ENCODE data around the gene ASIC2.

The ASIC2 gene

DNA sequence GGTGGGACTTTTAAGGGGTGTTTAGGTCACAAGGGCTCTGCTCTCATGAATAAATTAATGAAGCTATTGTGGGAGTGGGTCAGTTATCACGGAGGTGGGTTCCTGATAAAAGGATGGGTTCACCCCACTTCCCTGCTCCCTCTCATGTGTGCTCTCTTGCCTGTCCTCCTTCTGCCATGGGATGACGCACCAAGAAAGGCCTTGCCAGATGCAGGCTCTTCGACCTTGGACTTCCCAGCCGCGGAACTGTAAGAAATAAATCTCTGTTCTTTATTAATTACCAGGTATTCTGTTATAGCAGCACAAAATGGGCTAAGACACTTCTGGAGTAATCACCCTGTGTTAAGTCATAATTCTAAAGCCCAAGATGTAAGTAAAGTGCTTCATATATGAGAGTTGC, 141.5 kb downstream of the ASIC2 start:
- no peak for DNase-seq

DNA sequence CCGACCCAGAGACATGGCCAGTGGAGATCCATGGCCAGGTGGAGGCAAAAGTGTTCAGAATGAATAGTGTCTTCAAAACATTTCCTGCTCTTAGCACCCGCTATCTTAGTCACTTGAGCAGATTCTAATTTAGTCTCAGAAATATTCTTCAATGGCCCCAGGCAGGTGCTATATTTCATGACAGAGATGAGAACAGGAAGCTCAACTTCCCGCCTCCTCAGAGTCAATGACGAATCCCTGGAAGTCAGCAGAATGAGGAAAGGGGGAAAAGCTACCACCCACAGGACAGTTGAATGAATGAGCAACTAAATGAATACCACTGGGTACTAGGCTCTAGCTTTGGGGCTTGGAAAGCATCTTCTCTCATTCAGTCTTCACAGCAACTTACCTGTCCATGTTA, 147.2 kb downstream of the ASIC2 start:
- DNase-seq, result no peak

DNA sequence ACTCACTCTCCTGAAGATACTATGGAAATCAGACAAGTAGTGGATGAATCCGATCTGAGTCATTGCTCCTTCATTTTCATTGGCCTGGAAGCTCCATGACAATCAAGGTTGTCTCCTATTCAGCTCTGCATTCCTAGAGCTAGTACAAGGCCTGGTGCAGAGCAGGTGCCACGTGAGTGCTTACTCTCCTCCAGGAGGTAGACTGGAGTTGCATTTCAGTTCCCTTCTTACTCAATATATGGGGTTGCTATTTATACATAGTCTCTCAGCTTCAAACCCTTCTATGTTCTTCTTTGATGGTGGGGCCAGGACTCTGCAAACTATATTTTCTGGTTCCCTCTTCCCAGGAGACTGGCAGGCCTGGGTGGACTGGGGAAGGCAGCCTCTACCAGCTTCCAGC, 148.3 kb downstream of the ASIC2 start:
- no peak for DNase-seq

DNA sequence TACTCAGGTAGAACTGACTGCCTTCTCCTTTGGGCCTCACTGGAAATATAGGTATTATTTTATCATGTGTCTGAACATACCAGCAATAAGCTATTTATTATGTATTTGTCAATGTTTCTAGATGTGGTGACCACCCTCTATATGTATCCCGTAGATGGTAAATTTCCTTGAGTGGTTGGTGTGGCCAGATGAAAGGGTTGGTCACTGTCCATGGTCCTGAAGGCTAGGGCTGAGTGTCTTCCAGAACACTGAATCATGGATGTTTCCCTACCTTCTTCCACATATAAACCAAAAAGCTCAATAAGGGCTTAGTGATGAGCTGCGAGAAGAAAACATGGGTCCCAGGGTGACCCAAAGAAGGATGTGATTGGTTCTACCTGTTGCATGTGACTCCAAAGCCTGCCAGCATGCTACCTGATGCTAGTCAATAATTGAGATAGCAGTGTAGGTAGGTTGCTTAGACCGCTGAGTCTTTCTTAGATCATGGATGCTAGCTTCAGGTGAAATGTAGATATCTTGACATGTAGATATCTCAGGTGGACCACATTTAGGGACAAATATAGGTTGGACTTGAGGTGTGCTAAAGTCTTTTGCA, 150.3 kb downstream of the ASIC2 start:
- peak; percentile 1 to 7 for DNase-seq

DNA sequence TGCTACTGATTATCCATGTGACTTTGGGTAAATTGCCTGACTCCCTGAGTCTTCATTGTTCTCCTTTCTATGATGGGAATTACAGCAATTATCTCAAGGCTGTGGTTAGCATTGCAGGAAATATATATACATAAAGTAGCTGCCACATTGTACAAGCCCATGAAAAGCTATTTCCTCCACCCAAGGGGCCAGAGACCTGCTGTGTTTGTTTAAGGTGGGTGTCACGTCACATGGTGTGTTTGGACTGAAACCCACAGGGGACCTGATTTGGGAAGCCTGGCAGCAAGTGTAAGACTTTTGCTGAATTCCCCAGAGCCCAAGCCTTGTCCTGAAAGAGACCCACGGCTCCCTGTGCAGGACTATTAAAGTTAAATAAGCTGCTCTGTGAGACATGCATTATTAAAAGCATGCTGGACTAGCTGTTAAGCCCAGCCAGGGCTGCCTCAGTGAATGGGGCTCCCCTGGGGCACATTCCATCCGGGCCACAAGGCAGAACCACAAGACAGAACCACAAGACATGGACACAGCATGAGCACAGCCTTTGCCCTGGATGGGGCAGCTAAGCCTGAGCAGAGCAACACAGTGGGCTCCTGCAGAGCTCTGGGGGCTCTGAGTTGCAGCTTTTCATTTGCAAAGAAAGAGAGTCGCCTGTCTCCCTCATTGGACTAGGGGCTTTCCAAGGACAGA, 152.5 kb downstream of the ASIC2 start:
- no peak for DNase-seq

DNA sequence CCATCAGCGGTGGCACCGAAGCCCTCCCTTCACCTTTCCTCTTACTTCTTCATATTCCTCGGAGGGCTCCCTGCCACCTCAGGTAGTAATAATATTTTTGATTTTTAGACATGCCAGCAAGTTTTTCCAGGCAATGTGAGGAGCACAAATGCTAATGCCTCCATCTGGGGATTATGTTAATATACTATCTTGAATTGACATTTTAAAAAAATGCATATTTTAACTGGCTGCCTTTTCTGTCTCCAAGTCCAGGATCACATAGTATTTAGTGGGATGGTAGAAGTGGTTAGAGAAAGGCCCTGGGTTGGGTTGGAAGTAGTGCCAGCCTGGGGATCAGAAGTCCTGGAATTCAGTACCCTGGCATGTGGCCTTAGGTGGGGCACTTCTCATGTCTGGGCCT, 154.5 kb downstream of the ASIC2 start:
- DNase-seq, result no peak

DNA sequence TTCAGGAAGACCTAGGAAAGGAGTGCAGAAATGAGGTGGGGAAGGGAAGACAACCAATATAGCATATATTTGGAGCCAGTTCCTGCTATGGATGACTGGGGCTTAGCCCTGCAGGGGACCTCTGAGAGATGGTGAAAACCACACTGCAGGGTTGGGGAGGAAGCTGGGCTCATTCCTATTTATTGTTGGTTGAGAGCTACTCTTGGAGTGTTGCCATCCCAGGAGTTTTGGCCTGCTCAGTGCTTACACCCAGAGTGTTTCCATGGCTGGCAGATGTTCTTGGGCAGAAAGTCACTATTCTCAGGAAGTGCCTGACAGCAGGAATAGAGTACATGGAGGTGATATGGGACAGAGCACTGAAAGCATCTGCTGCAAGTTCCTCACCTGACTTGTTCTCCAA, 155.7 kb downstream of the ASIC2 start:
- DNase-seq, result no peak

DNA sequence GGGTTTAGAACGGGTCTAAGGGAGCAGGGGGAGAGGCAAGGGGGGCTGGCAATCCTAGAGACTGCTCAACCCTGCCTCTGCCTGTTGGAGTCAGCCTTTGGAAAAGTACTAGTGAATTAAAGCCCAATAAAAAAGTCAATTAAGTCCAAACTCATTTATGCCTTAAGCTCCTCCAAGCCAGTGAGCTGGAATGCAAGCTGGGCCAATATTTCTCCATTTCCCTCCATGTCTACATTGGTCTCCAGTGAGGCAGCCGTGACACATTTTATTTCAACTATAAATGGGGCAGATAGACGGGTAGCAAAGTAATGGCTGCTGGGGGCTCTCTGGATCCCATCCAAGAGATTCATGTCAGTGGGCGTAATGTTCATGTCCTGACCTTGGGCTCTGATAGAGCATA, 157.4 kb downstream of the ASIC2 start:
- DNase-seq, result no peak

DNA sequence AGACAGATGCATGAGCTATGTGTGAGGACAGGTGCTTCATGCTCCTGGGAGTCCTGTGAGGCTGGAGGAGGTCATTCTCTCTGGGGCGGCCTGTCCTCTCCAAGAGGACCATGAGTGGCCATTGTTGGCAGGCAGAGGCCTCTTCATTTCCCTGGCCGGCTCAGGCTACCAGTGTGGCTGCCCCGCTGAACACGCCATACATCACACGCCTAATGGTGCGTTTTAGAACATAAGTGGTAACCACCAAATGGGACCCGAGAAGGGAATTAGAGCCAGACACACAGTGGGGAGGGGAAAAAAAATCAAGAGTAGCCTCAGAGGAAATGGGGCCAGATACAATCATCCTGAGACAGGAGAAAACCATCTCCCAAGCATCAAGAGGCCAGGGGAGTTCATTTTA, 161.5 kb downstream of the ASIC2 start:
- DNase-seq, result no peak

DNA sequence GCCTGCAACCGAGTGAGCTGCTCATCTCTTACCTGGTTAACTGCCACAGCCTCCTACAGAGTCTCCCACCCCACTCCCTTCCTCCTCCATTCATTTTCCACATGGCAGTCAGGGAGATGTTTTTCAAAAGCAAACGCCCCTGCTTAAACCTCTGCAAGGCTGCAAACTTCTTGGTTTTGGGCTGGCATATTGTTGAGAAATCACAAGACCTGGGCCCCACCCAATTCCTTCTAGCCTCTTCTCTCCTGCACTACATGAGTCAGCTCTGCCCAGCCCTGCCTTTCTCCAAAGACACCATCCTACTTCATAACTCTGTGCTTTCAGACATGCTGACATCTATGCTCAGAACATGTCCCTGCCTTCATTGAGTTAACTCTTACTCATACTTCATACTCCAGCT, 165.4 kb downstream of the ASIC2 start:
- DNase-seq, result no peak

DNA sequence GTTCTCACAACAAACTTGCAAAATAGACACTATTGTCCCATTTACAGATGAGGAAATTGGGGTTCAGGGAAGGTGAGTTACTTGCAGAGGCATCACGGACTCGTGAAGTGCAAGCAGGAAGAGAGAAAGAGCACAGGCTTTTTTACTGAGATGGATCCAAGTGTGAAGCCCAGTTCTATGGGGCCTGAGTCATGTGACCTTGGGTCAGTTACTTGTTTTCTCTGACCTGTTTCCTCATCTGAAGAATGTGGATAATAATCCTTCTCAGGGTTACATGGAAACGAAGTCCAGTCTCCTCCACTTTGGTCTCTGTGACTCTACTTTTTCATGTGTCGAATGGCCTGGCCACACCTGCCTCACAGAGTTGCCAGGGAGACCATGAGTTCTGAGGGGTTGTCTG, 167.0 kb downstream of the ASIC2 start:
- DNase-seq, result no peak

DNA sequence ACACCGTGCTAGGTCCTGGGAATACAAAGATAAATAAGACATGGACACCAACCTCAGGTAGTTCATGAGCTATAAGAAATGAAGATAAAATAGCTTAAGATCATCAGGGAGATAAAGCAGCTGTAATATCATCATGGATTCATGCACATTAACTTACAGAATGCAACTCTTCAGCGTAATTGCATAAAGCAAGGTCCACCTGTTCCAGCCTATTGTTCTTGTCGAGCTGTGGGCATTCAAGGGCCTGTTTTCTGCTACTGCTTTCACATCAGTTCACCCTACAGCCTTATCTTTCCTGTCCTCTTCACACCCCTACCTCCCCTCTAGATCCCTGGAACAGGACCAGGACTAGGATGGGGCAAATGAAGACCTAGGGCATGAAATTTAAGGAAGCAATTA, 167.5 kb downstream of the ASIC2 start:
- no peak for DNase-seq

DNA sequence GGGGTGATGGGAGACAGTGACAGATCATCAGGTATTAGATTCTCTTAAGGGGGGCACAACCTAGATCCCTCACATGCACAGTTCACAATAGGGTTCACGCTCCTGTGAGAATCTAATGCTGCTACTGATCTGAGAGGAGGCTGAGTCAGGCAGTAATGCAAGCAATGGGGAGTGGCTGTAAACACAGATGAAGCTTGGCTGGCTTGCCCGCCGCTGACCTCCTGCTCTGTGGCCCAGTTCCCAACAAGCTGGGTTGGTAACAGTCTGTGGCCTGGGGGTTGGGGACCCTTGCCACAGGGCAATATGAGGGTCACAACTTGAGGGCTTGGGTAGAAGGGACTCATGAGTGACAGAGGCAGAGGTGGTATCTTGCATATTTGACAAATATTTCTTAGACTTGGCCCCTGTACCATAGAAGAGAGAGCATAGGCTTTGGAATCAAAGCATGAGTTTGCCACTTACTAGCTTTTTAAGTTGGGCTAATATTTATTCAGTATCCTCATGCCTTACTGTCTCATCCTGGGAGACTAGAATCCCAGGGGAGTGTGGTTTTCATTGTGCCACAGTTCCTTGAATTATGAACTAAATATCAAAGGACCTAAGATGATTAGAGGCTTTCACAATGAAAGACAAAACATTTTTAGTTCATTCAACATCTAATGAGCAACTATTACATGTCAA, 168.1 kb downstream of the ASIC2 start:
- no peak for DNase-seq

DNA sequence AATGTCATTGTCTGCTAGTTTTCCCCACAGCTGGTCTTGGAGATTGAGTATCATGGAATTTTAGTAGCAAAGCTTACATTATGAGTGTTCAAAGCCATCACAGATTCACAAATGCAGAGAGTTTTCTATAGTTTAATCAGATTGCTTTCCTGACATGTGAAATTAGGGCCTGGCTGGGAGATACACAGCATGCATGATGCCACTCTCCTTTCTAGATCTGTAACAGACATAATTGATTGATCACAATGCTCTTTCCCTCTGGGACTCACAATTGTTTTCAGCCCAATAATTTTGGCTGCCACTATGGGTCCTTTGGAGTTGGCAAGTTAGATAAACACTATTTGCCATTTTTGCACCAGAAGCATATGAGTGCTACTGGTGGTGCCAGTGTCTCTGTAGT, 168.9 kb downstream of the ASIC2 start:
- DNase-seq, result no peak

DNA sequence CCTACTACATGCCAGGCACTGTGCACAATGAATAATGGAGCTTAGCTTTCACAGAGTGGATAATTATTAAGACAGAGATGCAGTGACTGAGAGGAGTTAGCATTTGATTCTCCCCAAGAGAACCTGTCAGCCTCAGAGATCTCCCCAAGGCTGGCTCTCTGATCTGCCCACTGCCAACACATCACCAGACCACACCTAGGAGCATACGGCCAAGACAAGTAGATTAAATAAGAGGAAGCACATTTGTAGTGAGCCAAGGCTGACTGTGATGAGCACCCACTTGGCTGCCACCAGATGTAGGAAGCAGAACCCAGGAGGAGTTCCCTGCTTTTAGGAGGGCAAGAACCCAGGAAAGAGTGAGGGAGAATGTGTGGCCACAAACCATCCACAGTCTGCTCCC, 171.3 kb downstream of the ASIC2 start:
- no peak for DNase-seq

DNA sequence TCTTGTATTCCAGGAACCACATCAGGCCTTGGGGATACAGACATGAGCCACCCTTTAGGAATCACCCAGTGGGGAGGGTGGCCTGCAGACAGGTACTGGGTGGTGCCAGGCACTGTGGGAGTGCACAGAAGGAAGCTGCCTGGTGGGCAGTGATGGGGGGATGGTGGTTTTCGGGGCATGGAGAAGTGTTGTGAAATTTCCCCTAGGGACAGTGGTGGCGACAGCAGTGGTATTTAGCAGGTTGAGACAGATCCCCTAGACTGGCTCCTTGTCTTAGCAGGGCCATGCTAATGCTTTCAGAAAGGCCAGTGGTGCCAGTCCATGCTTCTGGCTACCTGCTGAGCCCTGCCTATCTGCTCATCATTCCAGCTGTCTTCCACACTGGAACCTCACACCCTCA, 171.8 kb downstream of the ASIC2 start:
- DNase-seq, result no peak

DNA sequence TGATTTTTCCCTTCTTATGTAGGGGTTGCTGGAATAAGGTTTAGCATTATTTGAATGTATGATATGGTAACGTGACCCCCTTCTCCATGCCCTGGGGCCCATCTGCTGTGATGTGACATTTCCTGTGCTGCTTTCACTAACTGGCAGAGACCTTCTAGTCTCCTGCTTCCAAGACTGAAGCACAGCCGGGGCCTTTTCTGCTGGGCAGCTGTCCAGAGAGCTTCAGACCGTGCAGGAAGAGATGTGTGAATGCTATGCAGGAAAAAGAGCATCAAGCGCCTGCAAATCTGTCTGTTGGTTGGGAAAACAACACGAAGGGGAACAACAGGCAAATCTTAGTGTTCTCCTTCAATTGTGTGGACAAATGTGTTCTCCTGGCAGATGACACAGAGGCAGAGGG, 173.0 kb downstream of the ASIC2 start:
- DNase-seq, result no peak

DNA sequence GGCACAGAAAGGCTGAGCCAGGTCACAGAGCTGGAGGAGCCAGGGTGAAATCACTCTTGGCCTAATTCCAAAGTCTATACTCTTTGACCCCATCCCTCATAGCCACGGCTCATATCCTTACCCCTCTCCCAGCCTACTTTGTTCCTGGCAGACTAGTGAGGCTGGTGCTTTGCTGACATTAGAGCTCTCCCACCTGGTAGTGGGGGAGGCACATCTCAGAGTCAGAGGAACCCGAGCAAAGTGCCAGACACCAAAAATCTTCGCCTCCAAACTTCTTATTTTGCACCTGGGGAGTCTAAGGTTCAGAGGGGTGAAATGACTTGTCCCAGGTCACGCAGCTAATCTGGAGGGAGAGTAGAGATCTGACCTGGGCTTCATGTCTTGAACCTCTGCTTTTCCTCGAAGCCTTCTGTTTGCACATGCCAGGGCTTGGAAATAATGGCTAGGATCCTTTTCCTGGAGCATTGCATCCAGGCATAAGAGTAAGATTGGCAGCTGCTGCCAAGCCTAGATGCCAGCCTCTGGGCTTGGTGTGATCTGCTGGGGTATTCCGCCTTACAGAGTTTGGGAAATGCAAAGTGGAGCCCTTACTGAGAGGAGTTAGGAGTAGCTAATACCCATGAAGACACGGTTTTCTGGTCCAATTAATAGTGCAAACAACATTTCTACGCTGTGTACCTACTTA, 174.6 kb downstream of the ASIC2 start:
- DNase-seq, result no peak

DNA sequence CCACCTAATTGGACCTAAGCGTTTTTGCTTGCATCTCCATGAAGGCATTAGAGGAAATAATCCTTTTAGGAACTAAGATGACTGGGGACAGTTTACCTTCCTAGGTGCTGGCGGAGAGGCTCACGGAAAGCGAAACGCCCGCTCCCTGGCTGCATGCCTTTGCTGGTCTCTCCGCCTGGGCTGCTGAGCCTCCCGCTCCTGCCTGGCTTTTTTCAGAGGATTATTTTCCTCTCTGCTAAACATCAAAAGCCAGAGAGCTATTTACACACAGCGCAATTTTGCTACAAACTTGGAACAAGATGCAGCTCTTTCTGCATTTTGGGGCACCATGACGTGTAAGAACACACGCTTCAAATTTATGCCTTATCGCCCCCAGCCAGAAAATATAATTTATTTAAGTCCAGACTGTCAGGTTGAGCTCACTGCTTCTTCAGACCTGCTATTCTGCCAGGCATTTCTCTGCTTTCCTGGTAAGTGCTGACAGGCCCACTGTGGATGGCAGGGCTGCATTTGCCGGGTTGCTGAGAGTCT, 177.0 kb downstream of the ASIC2 start:
- no peak for DNase-seq

DNA sequence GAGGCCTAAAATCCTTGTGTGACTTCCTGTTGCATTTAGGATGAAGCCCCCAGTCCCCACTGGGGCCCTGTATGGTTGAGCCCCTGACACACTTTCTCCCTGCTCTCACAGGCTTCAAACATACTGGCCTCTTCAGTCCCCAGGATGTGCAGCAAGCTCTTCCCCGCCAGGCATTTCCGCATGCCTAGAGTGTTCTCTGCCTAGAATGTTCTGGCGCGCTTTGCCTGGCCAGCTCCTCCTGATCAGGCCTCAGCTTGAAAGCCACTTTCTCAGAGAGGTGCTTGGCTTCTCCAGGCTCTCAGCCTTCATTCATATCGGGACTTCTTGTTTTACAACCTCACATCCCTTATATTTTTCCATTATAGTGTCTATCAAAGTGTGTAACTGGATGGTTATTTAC, 177.7 kb downstream of the ASIC2 start:
- DNase-seq, result no peak

DNA sequence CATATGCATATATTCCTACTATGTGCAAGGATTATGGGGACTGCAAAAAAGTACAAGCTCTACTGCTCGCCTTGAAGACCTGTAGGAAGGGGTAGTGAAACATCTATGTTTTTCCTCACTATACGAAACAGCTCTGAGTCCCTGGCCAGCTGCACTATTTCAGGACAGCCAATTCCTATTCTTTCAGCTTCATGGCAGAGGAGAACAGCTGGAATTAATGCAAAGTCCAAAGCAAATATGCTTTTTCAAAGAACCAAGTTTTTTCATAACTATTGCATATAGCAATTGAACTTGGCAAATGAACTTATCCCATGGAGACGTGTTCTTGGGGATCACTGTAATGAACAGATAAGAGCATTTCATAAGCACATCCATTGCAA, 179.1 kb downstream of the ASIC2 start:
- no peak for DNase-seq

DNA sequence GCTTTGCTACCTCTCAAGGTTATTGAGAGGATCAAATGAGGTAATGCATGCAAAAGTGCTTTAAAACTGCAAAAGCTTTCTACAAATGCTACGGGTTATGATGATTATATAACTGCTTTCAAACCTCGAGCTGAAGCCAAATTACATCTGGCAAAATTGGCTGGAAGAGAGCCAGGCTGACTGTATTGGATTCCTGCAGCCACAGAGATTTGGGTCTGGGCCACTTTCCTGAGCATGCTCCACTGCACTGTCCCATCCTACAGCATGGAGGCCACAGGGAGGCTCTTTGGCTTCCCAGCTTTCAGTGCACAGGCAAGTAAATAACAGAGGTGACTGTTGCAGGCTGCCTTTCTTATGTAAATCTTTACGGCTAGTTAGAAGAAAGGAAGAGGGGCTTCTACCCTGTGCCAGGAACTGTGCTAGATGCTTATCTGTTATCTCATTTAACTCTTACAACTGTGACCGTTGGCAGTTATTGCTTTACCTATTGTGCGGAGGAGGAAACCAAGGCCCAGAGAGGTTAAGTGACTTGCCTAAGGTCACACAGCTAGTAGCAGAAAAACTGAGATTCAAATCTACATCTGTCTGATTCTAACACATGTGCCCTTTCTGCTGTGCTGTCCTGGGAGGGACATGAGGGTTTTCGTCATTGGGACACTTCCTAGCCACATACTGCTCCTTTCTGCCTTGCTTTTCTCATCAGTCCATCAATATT, 179.7 kb downstream of the ASIC2 start:
- DNase-seq, result no peak

DNA sequence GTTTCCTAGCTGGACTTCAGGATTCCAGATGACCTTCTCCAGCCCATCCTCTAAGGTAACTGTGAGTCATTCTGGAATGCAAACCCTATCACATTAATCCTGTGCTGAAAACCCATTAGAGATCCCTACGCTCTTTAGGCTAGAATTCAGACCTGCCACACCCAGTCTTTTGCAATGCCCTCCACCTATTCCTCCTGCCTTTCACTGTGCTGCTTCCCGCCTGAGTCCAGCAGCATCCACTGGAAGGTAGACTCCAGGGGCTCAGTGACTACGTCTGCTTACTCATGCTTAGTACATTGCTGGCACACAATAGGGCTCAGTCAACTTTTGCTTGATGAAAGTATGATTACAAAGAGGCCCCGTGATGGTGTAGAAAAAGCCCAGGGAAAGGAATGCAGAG, 180.3 kb downstream of the ASIC2 start:
- no peak for DNase-seq

All from Kasumi-1 (cell line).